NT2/D1 (cell line): ENCODE results near the gene COQ2.
A peak's percentile ranks its signal among the peaks of the same experiment; 100 is the strongest.

Experiments used
- DNase-seq: peaks from one replicate; pipeline ENCODE4 v3.0.0-alpha.2; 2011; ENCODE audit warnings: low read depth, low spot score
- H3K27me3 ChIP-seq: 2 replicates; pipeline ENCODE4 v1.6.0; 2011; ENCODE audit warnings: mild to moderate bottlenecking; ENCODE audit not compliant: insufficient read length, insufficient read depth
- H3K36me3 ChIP-seq: 2 replicates; pipeline ENCODE4 v1.6.1; 2011; ENCODE audit warnings: mild to moderate bottlenecking, low read length, mixed read lengths; ENCODE audit not compliant: insufficient read depth, insufficient read length
- H3K4me1 ChIP-seq: 2 replicates; pipeline ENCODE4 v1.5.1; 2011; ENCODE audit not compliant: insufficient read depth, insufficient read length
- H3K4me3 ChIP-seq: 2 replicates; pipeline ENCODE4 v1.5.1; 2011; ENCODE audit warnings: low read depth; ENCODE audit not compliant: insufficient read length
- H3K9ac ChIP-seq: 2 replicates; pipeline ENCODE4 v1.6.0; 2011; ENCODE audit warnings: low read depth; ENCODE audit not compliant: insufficient read length
- H3K9me3 ChIP-seq: 2 replicates; pipeline ENCODE4 v1.5.1; 2011; ENCODE audit warnings: mild to moderate bottlenecking, low read length; ENCODE audit not compliant: insufficient read depth
- SUZ12 ChIP-seq: IDR thresholded peaks from 2 replicates; pipeline ENCODE4 v1.6.1; 2011; ENCODE audit not compliant: insufficient read length, insufficient read depth; ENCODE audit errors: extremely low read depth
- YY1 ChIP-seq: IDR thresholded peaks from 2 replicates; pipeline ENCODE4 v1.6.1; 2011; ENCODE audit not compliant: insufficient read length, insufficient read depth
- ZNF274 ChIP-seq: IDR thresholded peaks from 2 replicates; pipeline ENCODE4 v1.6.1; 2011; ENCODE audit warnings: mild to moderate bottlenecking, low read depth, low read length

COQ2 gene

GRCh38 chr4:83255584-83255983 lies 29.0 kb downstream of the COQ2 start:
- TF ChIP-seq SUZ12 (no peak), ZNF274 (no peak), YY1 (no peak)
- no peaks in the 10 kb centered on the region for H3K4me1 ChIP-seq
- no peaks in the 10 kb centered on the region for H3K27me3 ChIP-seq
- H3K4me3 ChIP-seq, result no peak overlapping the region
- no peak overlapping the region for H3K9ac ChIP-seq
- DNase-seq, result no peak
- no peaks in the 10 kb centered on the region for H3K36me3 ChIP-seq
- H3K9me3 ChIP-seq, result no peaks in the 10 kb centered on the region

GRCh38 chr4:83252782-83253405 lies 31.7 kb downstream of the COQ2 start:
- H3K4me1 ChIP-seq, result peaks cover 3% of the 10 kb centered on the region
- H3K36me3 ChIP-seq, result no peaks in the 10 kb centered on the region
- no peaks in the 10 kb centered on the region for H3K27me3 ChIP-seq
- no peak overlapping the region for H3K9ac ChIP-seq
- H3K4me3 ChIP-seq, result no peak overlapping the region
- DNase-seq, result peak; percentile 51
- H3K9me3 ChIP-seq, result no peaks in the 10 kb centered on the region
- TF ChIP-seq SUZ12, result no peak
- no peak for TF ChIP-seq YY1
- no peak for TF ChIP-seq ZNF274

GRCh38 chr4:83251447-83251830 lies 33.2 kb downstream of the COQ2 start:
- H3K4me1 ChIP-seq, result peaks cover 3% of the 10 kb centered on the region
- no peaks in the 10 kb centered on the region for H3K27me3 ChIP-seq
- H3K9ac ChIP-seq, result no peak overlapping the region
- DNase-seq, result no peak
- H3K36me3 ChIP-seq, result no peaks in the 10 kb centered on the region
- no peak for TF ChIP-seq ZNF274
- no peak for TF ChIP-seq YY1
- TF ChIP-seq SUZ12, result no peak
- H3K9me3 ChIP-seq, result no peaks in the 10 kb centered on the region
- no peak overlapping the region for H3K4me3 ChIP-seq

- H3K36me3 ChIP-seq, result no peaks in the 10 kb centered on the region
- H3K9ac ChIP-seq, result no peak overlapping the region
- peaks cover 3% of the 10 kb centered on the region for H3K4me1 ChIP-seq
- DNase-seq, result peak; percentile 25
- H3K27me3 ChIP-seq, result no peaks in the 10 kb centered on the region
- TF ChIP-seq YY1 (no peak), SUZ12 (no peak), ZNF274 (no peak)
- H3K4me3 ChIP-seq, result no peak overlapping the region
- H3K9me3 ChIP-seq, result no peaks in the 10 kb centered on the region
Observed at GRCh38 chr4:83250687-83251446, 33.7 kb downstream of the COQ2 start.

- Histone ChIP-seq H3K4me1 (peaks cover 3% of the 10 kb centered on the region), H3K27me3 (no peaks in the 10 kb centered on the region), H3K4me3 (no peak overlapping the region), H3K9ac (no peak overlapping the region), H3K9me3 (no peaks in the 10 kb centered on the region), H3K36me3 (no peaks in the 10 kb centered on the region)
- TF ChIP-seq YY1 (no peak), SUZ12 (no peak), ZNF274 (no peak)
- DNase-seq, result no peak
Observed at GRCh38 chr4:83248486-83248885, 36.1 kb downstream of the COQ2 start.

GRCh38 chr4:83247415-83248357 lies 36.9 kb downstream of the COQ2 start:
- Histone ChIP-seq H3K4me1 (peaks cover 3% of the 10 kb centered on the region), H3K9me3 (no peaks in the 10 kb centered on the region), H3K9ac (no peak overlapping the region), H3K36me3 (no peaks in the 10 kb centered on the region), H3K27me3 (no peaks in the 10 kb centered on the region), H3K4me3 (no peak overlapping the region)
- TF ChIP-seq YY1 (no peak), ZNF274 (no peak), SUZ12 (no peak)
- DNase-seq, result no peak

- TF ChIP-seq SUZ12 (no peak), ZNF274 (no peak), YY1 (no peak)
- Histone ChIP-seq H3K36me3 (peaks cover 2% of the 10 kb centered on the region), H3K9ac (no peak overlapping the region), H3K9me3 (no peaks in the 10 kb centered on the region), H3K27me3 (no peaks in the 10 kb centered on the region), H3K4me1 (no peaks in the 10 kb centered on the region), H3K4me3 (no peak overlapping the region)
- DNase-seq, result no peak
Observed at GRCh38 chr4:83241132-83241531, 43.5 kb downstream of the COQ2 start.
